Stimulated activated CD8-positive, alpha-beta memory T cell treated with anti-CD3 and anti-CD28 coated beads, Interleukin-7, amount 100 ng/mL, for 4 hours (primary cell): ENCODE measurements around the gene KRIT1.

Source experiments
- DNase-seq, 2 donors: peaks; one replicate each; pipeline ENCODE4 v3.0.0-alpha.2; 2020; ENCODE audit warnings: low read depth in 2 of 2

The KRIT1 gene

GRCh38 chr7:92155108-92155739 lies 90.5 kb downstream of the KRIT1 start:
- DNase-seq, result no peak

- no peak for DNase-seq
Measured at GRCh38 chr7:92150450-92151017, 95.2 kb downstream of the KRIT1 start.

- no peak for DNase-seq
Measured at GRCh38 chr7:92149736-92150239, 95.9 kb downstream of the KRIT1 start.
